ENCODE measurements around the gene NEXMIF. TPM values are rescaled to one million over a fixed set of nuclear protein-coding genes. Genes with fewer than 3 reads are reported as not detected.
"Not testable (repeated sequence)": the region's sequence is repeated elsewhere in the genome, so short reads cannot be mapped to it uniquely, and the experiment has no call there.

The NEXMIF gene
- total RNA-seq, 1 donor from 2014 or later: 0.31 TPM

DNA sequence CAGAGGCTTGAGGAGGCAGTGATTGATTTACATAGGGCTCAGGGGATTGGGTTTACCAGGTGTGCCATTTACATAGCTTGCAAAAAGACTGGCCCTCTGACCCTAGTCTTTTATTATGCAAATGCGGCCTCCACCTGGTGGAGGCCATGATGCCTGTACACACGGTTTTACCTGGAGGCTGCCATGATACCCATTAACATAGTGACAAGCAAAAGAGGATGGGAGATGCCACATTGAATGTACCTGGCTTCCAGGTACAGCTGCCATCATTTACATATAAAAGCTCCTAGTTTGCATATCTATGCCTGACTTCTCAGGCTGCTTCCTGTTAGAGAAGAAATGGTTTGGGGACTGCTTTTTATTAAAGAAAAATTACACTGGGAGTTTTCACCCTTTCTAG lies 72.0 kb downstream of the NEXMIF start:
- Mint-ChIP-seq H3K4me3 (ENCODE audit: unreplicated experiment) (no peak overlapping the region), H3K27me3 (ENCODE audit: unreplicated experiment) (peaks cover 2% of the 10 kb centered on the region), H3K4me1 (ENCODE audit: unreplicated experiment) (no peaks in the 10 kb centered on the region), H3K27ac (ENCODE audit: unreplicated experiment) (no peak overlapping the region), H3K9me3 (ENCODE audit: unreplicated experiment) (peaks cover 8% of the 10 kb centered on the region), H3K36me3 (ENCODE audit: low read depth, unreplicated experiment) (peaks cover 9% of the 10 kb centered on the region)
- TF ChIP-seq, protein P1, sequence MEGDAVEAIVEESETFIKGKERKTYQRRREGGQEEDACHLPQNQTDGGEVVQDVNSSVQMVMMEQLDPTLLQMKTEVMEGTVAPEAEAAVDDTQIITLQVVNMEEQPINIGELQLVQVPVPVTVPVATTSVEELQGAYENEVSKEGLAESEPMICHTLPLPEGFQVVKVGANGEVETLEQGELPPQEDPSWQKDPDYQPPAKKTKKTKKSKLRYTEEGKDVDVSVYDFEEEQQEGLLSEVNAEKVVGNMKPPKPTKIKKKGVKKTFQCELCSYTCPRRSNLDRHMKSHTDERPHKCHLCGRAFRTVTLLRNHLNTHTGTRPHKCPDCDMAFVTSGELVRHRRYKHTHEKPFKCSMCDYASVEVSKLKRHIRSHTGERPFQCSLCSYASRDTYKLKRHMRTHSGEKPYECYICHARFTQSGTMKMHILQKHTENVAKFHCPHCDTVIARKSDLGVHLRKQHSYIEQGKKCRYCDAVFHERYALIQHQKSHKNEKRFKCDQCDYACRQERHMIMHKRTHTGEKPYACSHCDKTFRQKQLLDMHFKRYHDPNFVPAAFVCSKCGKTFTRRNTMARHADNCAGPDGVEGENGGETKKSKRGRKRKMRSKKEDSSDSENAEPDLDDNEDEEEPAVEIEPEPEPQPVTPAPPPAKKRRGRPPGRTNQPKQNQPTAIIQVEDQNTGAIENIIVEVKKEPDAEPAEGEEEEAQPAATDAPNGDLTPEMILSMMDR (IDR thresholded peaks at IDR 0.05; ENCODE audit: unreplicated experiment): no peak
- no peak for DNase-seq (ENCODE audit: low spot score)

DNA sequence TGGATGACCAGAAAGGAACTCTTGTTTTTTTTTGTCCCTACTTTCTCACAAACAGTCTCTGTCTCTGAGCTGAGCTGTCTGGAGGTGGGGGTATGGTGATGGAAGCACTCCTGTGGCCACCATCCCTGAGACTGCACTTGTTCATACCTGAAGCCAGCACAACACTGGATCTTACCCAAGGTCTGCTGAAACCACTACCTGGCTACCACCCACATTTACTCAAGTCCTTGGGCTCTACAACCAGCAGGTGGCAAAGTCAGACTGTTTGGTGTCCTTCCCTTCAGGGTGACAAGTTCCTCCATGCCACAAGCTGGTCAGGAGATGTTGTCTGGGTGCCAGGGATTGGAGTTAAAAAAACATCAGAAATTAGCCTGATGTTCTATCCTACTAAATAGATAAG lies 89.7 kb downstream of the NEXMIF start:
- no peaks in the 10 kb centered on the region for H3K4me1 Mint-ChIP-seq (ENCODE audit: unreplicated experiment)
- TF ChIP-seq, protein P1 (IDR thresholded peaks at IDR 0.05; ENCODE audit: unreplicated experiment): no peak
- H3K27ac Mint-ChIP-seq (ENCODE audit: unreplicated experiment): no peak overlapping the region
- no peaks in the 10 kb centered on the region for H3K9me3 Mint-ChIP-seq (ENCODE audit: unreplicated experiment)
- no peaks in the 10 kb centered on the region for H3K27me3 Mint-ChIP-seq (ENCODE audit: unreplicated experiment)
- no peak for DNase-seq (ENCODE audit: low spot score)
- no peak overlapping the region for H3K4me3 Mint-ChIP-seq (ENCODE audit: unreplicated experiment)
- no peaks in the 10 kb centered on the region for H3K36me3 Mint-ChIP-seq (ENCODE audit: low read depth, unreplicated experiment)

DNA sequence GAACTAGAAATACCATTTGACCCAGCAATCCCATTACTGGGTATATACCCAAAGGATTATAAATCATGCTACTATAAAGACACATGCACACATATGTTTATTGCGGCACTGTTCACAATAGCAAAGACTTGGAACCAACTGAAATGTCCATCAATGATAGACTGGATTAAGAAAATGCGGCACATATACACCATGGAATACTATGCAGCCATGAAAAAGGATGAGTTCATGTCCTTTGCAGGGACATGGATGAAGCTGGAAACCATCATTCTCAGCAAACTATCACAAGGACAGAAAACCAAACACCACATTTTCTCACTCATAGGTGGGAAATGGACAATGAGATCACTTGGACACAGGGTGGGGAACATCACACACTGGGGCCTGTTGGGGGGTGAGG lies 105.5 kb downstream of the NEXMIF start:
- H3K27me3 Mint-ChIP-seq (ENCODE audit: unreplicated experiment); H3K9me3 Mint-ChIP-seq (ENCODE audit: unreplicated experiment); H3K4me1 Mint-ChIP-seq (ENCODE audit: unreplicated experiment); H3K4me3 Mint-ChIP-seq (ENCODE audit: unreplicated experiment); H3K27ac Mint-ChIP-seq (ENCODE audit: unreplicated experiment); DNase-seq (ENCODE audit: low spot score); H3K36me3 Mint-ChIP-seq (ENCODE audit: low read depth, unreplicated experiment): not testable (repeated sequence)

DNA sequence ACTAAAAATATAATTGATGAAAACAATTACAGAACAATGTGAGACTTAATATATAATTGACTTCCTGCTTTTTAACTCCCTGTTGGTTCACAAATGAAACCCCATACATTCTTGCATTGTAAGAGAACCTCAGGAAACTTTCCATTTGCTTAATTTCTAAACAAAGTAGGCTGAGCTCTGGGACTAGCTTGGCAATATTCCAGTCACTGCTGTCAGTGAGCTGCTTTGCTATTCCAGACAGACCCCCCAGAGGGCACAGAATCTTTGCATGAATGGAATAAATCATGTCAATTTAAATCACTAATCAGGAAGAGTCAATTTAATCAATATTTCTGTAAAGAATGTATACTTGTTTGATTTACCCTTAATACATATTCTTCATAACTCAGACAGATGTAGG lies 110.6 kb downstream of the NEXMIF start:
- H3K27ac Mint-ChIP-seq (ENCODE audit: unreplicated experiment): no peak overlapping the region
- no peaks in the 10 kb centered on the region for H3K36me3 Mint-ChIP-seq (ENCODE audit: low read depth, unreplicated experiment)
- H3K27me3 Mint-ChIP-seq (ENCODE audit: unreplicated experiment): no peaks in the 10 kb centered on the region
- no peak for DNase-seq (ENCODE audit: low spot score)
- TF ChIP-seq, protein P1 (IDR thresholded peaks at IDR 0.05; ENCODE audit: unreplicated experiment): no peak
- H3K9me3 Mint-ChIP-seq (ENCODE audit: unreplicated experiment): no peaks in the 10 kb centered on the region
- H3K4me3 Mint-ChIP-seq (ENCODE audit: unreplicated experiment): no peak overlapping the region
- H3K4me1 Mint-ChIP-seq (ENCODE audit: unreplicated experiment): peaks cover 5% of the 10 kb centered on the region

DNA sequence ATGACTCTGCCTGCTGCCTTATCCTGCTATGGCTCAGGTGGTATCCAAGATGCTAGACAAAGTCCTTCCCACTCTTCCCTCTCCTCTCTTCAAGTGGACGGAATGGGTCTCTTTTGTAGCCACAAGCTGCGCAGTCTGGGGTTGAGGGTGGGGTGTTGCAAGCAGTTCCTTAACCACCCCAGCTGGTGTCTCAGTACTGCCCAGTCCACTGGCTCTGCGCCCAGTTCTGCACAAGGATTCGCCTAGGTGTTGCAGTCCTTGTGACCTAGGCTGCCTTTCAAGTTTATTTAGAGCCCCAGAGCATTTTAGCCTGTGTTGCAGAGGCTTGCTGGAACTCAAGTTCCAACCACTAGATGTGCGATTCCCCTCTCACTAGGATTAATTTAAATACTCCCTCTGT lies 120.7 kb downstream of the NEXMIF start:
- TF ChIP-seq, protein P1 (IDR thresholded peaks at IDR 0.05; ENCODE audit: unreplicated experiment): no peak
- no peak for DNase-seq (ENCODE audit: low spot score)
- H3K27me3 Mint-ChIP-seq (ENCODE audit: unreplicated experiment): no peaks in the 10 kb centered on the region
- H3K27ac Mint-ChIP-seq (ENCODE audit: unreplicated experiment): no peak overlapping the region
- no peaks in the 10 kb centered on the region for H3K9me3 Mint-ChIP-seq (ENCODE audit: unreplicated experiment)
- H3K4me3 Mint-ChIP-seq (ENCODE audit: unreplicated experiment): no peak overlapping the region
- no peaks in the 10 kb centered on the region for H3K4me1 Mint-ChIP-seq (ENCODE audit: unreplicated experiment)
- no peaks in the 10 kb centered on the region for H3K36me3 Mint-ChIP-seq (ENCODE audit: low read depth, unreplicated experiment)

DNA sequence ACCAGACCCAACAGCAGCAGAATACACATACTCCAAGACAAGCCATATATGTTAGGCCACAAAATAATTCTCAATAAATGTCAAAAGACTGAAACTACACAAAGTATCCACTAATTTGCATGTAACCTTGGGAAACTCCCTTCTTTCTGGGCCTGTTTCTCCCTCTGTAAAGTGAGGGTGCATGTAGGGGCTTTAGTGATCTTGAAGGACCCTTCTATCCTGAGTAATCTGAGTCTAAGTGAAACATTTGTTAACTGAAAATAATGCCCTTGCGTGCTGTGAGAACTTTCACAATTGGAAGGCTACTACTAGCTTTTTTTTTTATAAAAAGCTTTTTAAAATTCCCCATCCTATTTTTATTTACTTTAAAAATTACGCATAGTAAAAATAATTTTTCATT lies 125.2 kb downstream of the NEXMIF start:
- Mint-ChIP-seq H3K27me3 (ENCODE audit: unreplicated experiment) (no peaks in the 10 kb centered on the region), H3K36me3 (ENCODE audit: low read depth, unreplicated experiment) (no peaks in the 10 kb centered on the region), H3K4me1 (ENCODE audit: unreplicated experiment) (no peaks in the 10 kb centered on the region), H3K4me3 (ENCODE audit: unreplicated experiment) (no peak overlapping the region), H3K27ac (ENCODE audit: unreplicated experiment) (no peak overlapping the region), H3K9me3 (ENCODE audit: unreplicated experiment) (no peaks in the 10 kb centered on the region)
- TF ChIP-seq, protein P1 (IDR thresholded peaks at IDR 0.05; ENCODE audit: unreplicated experiment): no peak
- DNase-seq (ENCODE audit: low spot score): no peak
